Gastrocnemius medialis (tissue), 4 donors: ENCODE results near the gene SLC29A3. TPM values are rescaled to one million over a fixed set of nuclear protein-coding genes. Genes with fewer than 3 reads are reported as not detected.

ENCODE experiments used
- ATAC-seq, 2 donors: fragments of 150-250 bp; one replicate each; pipeline ENCODE4 v1.9.1; 2016
- DNase-seq, 2 donors: peaks; one replicate each; pipeline ENCODE4 v3.0.0-alpha.2; 2019
- H3K27ac ChIP-seq, 4 donors: fragments of 200-600 bp; sonication (generic); 1 replicate in 1 of 4; 2 replicates in 3 of 4; pipeline ENCODE4 v1.5.1; 2016 to 2018; ENCODE audit warnings: mild to moderate bottlenecking in 2 of 4, moderate library complexity in 1 of 4
- H3K27me3 ChIP-seq, 3 donors: fragments of 200-600 bp; sonication (generic) in 2 of 3; 1 replicate in 1 of 3; 2 replicates in 2 of 3; pipeline versions ENCODE4 v1.5.1 to v1.6.0; 2016 to 2019; ENCODE audit warnings: mild to moderate bottlenecking in 1 of 3, moderate library complexity in 1 of 3
- H3K36me3 ChIP-seq, 2 donors: fragments of 200-600 bp; sonication (generic) in 1 of 2; one replicate each; pipeline ENCODE4 v1.5.1; 2017 to 2018
- H3K4me1 ChIP-seq, 2 donors: fragments of 200-600 bp; sonication (generic) in 1 of 2; one replicate each; pipeline ENCODE4 v1.5.1; 2016 to 2017; ENCODE audit warnings: mild to moderate bottlenecking in 2 of 2
- H3K4me3 ChIP-seq, 4 donors: fragments of 200-600 bp; sonication (generic) in 3 of 4; 1 replicate in 1 of 4; 2 replicates in 3 of 4; pipeline ENCODE4 v1.5.1; 2016 to 2019; ENCODE audit warnings: mild to moderate bottlenecking in 2 of 4
- H3K9me3 ChIP-seq, 3 donors: fragments of 200-600 bp; sonication (generic) in 2 of 3; 1 replicate in 1 of 3; 2 replicates in 2 of 3; pipeline ENCODE4 v1.5.1; 2016 to 2019
- POLR2A ChIP-seq, 2 donors: fragments of 450-650 bp; IDR thresholded peaks; one replicate each; pipeline ENCODE4 v1.6.1; 2017; ENCODE audit warnings: antibody characterized with exemption in 2 of 2, mild to moderate bottlenecking in 2 of 2, moderate library complexity in 2 of 2
- in situ Hi-C, 4 donors: fragments of 200-750 bp; cut with MboI; loops; one replicate each; pipeline versions ENCODE4 v1.15.0 to v1.8.0; 2017; ENCODE audit warnings: low sequenced_read_pairs in 4 of 4
- intact Hi-C: fragments of 100-400 bp; cut with DNase I; formaldehyde crosslinking; loops from one replicate; pipeline ENCODE4 v1.15.1; 2023; ENCODE audit warnings: low total_unique reads
- total RNA-seq, 4 donors: library from RNA; depleted of rRNA; stranded (reverse); fragments of >200 nt; gene quantifications; one replicate each; pipeline versions ENCODE4 v1.1.0 to v1.2.3, GENCODE V29; 2016
- TF ChIP-seq, protein P1 (sequence below), 5 experiments: fragments of 450-650 bp in 3 of 5; fragments of 200-600 bp in 2 of 5; sonication (generic) in 2 of 5; IDR thresholded peaks in 4 of 5; conservative IDR thresholded peaks in 1 of 5; 1 replicate in 4 of 5; 2 replicates in 1 of 5; pipeline ENCODE4 v1.5.1; 2016 to 2019; ENCODE audit warnings: antibody characterized with exemption in 5 of 5, mild to moderate bottlenecking in 3 of 5, moderate library complexity in 3 of 5

The SLC29A3 gene
- total RNA-seq, 4 donors from 2014 or later, result 0.36 to 2.8 (median 2.0) TPM

DNA sequence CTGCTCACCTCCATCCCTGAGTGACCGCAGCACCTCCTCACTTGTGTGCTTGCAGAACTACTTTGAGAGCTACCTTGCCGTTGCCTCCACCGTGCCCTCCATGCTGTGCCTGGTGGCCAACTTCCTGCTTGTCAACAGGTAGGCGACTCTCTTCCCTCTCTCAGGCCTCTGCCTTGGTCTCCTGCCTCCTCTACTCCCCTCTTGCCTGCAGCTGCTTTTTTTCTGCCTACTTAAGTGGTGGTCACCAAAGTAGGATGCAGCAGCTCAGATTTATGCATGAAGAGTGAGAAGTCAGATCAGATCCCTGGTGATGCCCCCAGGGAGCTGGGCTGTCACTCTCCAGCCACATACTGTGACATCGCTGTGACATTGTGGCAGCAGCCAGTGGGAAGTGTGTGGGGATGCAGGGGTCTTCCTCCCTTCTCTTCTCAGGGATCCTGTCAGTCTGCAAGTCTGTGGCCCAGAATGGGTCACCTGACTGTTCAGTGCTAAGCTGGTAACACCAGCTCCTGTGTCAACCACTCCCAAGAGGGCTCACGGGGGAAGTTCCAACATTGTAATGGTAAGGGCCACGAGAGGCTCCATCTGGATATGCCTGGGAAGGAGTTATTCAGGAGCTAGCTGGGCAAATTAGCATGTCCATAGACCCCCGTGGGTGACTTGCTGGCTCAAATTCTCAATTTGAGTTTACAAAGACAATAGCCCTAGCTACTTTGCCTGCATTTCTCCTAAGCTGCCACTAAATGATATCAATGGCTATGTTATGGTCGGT is 25.3 kb downstream of the SLC29A3 start:
- H3K9me3 ChIP-seq, result no peaks in the 10 kb centered on the region
- H3K4me3 ChIP-seq, result no peak overlapping the region
- H3K27ac ChIP-seq, result no peak overlapping the region
- no peaks in the 10 kb centered on the region for H3K36me3 ChIP-seq
- no peak for DNase-seq
- H3K4me1 ChIP-seq, result no peaks in the 10 kb centered on the region
- no peak for ATAC-seq
- in situ Hi-C loops (no loop called here), intact Hi-C loops (no loop called here)
- H3K27me3 ChIP-seq, result no peaks in the 10 kb centered on the region
- TF ChIP-seq, protein P1, sequence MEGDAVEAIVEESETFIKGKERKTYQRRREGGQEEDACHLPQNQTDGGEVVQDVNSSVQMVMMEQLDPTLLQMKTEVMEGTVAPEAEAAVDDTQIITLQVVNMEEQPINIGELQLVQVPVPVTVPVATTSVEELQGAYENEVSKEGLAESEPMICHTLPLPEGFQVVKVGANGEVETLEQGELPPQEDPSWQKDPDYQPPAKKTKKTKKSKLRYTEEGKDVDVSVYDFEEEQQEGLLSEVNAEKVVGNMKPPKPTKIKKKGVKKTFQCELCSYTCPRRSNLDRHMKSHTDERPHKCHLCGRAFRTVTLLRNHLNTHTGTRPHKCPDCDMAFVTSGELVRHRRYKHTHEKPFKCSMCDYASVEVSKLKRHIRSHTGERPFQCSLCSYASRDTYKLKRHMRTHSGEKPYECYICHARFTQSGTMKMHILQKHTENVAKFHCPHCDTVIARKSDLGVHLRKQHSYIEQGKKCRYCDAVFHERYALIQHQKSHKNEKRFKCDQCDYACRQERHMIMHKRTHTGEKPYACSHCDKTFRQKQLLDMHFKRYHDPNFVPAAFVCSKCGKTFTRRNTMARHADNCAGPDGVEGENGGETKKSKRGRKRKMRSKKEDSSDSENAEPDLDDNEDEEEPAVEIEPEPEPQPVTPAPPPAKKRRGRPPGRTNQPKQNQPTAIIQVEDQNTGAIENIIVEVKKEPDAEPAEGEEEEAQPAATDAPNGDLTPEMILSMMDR (IDR thresholded peaks at IDR 0.05 in 4 of 5, conservative IDR thresholded peaks at IDR 0.05 in 1 of 5), result no peak

DNA sequence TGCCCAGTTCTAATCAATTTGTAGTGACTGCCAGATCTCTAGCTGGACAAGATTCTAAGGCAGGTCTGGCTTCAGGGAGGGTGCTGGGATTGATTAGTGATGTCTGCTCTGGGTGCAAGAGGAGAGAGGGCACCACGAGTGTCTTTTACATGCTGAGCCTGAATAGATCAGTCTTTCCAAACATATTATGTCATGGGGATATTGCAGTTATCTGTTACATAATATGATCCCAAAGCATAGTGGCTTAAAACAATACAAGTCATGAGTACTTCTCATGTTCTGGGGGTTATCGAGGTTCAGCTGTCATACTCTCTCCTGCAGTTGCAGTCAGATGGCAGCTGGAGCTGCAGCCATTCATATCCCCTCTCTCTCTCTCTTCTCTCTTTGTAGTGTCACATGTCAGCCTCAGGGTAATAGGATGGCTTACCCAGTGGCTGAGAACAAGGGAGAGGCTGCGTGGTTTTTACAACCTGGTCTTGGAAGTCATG is 26.0 kb downstream of the SLC29A3 start:
- ATAC-seq (no peak), DNase-seq (no peak)
- Histone ChIP-seq H3K9me3 (no peaks in the 10 kb centered on the region), H3K4me1 (no peaks in the 10 kb centered on the region), H3K36me3 (no peaks in the 10 kb centered on the region), H3K27me3 (no peaks in the 10 kb centered on the region), H3K27ac (no peak overlapping the region), H3K4me3 (no peak overlapping the region)
- in situ Hi-C loops, result no loop called here
- intact Hi-C loops, result no loop called here
- TF ChIP-seq, protein P1 (IDR thresholded peaks at IDR 0.05 in 4 of 5, conservative IDR thresholded peaks at IDR 0.05 in 1 of 5), result no peak
- TF ChIP-seq POLR2A (IDR thresholded peaks at IDR 0.05), result no peak

DNA sequence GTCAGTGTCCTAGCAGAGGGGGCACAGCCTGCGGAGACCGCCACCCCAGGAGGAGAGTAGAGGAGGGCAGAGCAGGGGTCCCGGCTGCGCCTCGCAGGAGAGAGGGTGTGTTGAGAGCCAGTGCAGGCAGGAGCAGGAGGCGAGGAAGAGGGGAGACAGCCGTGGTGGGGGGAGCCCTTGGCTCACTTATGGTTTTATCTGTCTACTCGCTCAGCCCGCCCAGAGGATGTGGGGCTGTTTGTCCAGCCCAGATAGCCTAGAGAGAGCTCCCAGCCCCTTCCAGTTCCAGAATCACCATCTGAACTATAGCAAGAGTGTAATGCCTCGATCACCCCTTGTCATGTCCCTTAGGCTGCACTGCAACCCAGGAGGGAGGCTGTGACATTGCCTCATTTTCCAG is 26.6 kb downstream of the SLC29A3 start:
- H3K9me3 ChIP-seq, result no peaks in the 10 kb centered on the region
- H3K27me3 ChIP-seq, result no peaks in the 10 kb centered on the region
- no peak overlapping the region for H3K27ac ChIP-seq
- H3K36me3 ChIP-seq, result no peaks in the 10 kb centered on the region
- no peak for TF ChIP-seq POLR2A (IDR thresholded peaks at IDR 0.05)
- DNase-seq (no peak), ATAC-seq (no peak)
- intact Hi-C loops, result no loop called here
- H3K4me3 ChIP-seq, result no peak overlapping the region
- no peaks in the 10 kb centered on the region for H3K4me1 ChIP-seq
- in situ Hi-C loops, result no loop called here

DNA sequence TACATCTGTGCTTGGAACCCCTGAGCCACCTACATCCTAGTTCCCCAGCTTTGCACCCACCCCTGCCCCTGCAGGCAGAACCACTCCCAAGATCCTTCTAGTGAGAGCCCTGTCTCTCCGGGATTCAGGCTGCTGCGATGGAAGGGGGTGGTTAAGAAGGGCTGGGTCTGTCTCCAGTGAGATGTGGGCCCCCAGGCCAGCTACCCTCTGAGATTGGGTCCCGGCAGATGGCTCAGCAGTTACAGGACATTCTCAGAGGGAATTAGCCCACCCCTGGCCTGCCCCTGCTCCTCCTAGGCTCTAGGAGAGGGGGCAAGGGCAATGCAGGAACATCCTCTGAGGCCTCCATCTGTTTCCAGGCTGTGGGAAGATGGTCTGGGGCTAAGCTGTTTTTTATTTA is 27.7 kb downstream of the SLC29A3 start:
- no peaks in the 10 kb centered on the region for H3K27me3 ChIP-seq
- TF ChIP-seq, protein P1 (IDR thresholded peaks at IDR 0.05 in 4 of 5, conservative IDR thresholded peaks at IDR 0.05 in 1 of 5), result no peak
- no peak for TF ChIP-seq POLR2A (IDR thresholded peaks at IDR 0.05)
- no peak overlapping the region for H3K4me3 ChIP-seq
- no peaks in the 10 kb centered on the region for H3K36me3 ChIP-seq
- peaks cover 0 to 4% of the 10 kb centered on the region in 2 donors for H3K4me1 ChIP-seq
- ATAC-seq (no peak), DNase-seq (no peak)
- no peaks in the 10 kb centered on the region for H3K9me3 ChIP-seq
- intact Hi-C loops, result no loop called here
- H3K27ac ChIP-seq, result no peak overlapping the region
- in situ Hi-C loops, result no loop called here

DNA sequence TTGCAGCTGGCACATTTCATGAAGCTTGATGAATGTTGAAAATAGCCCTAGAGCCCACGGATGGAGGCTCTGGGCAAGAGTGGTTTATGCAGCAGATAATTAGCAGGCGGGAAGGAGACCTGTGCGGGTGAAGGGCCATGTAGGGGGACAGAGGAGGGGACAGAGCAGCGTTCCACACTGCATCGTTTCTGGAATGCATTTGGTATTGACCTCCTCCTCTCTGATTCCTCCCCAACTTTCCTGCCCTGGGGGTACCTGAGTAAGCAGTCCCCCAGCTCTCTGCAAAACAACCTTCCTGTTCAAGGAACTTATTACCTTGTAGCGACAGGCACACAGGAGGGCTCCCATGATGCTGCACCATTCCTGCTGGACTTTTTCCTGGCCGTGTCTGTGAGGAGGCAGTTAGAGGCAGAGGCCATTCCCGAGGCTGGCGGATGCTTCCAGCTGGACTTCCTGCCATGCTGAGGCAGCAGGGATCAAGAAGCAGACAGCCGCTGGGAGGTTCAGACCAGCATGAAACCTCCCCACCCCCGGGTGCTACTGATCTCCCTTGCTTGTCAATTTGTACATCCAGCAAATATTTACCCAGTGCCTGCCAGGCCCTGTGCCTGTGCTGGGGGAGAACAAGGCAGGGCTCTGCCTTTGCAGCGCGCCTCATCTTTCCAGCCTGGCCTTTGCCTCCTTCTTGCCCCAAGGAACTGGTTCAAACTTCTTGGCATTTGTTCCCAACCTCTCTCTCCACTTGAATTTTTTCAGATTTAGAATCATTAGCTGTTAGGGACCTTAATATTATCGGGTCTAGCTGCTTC is 28.7 kb downstream of the SLC29A3 start:
- H3K4me3 ChIP-seq, result no peak overlapping the region
- ATAC-seq (no peak), DNase-seq (no peak)
- peaks cover 0 to 10% of the 10 kb centered on the region in 2 donors for H3K4me1 ChIP-seq
- TF ChIP-seq POLR2A (IDR thresholded peaks at IDR 0.05), result no peak
- TF ChIP-seq, protein P1 (IDR thresholded peaks at IDR 0.05 in 4 of 5, conservative IDR thresholded peaks at IDR 0.05 in 1 of 5), result no peak
- intact Hi-C loops (no loop called here), in situ Hi-C loops (no loop called here)
- H3K27me3 ChIP-seq, result no peaks in the 10 kb centered on the region
- no peak overlapping the region for H3K27ac ChIP-seq
- H3K9me3 ChIP-seq, result no peaks in the 10 kb centered on the region
- no peaks in the 10 kb centered on the region for H3K36me3 ChIP-seq
